ENCODE data around the gene ZNF326.

DNA sequence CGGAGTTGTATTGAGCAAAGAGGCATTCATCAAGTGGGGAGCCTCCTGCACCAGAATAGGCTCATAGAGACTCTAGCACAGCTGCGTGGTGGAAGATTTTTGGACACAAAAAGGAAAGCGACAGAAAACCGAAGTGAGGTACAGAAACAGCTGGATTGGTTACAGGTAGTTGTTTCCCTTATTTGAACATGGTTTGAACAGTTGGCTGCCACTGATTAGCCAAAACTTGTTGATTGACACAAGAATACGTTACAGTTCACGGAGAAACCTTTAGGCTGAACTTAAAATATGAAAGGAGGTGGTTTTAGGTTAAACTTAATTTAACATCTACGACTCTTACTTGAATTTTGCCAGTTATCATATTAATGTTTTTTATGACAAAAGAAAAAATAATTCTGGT lies 89.1 kb downstream of the ZNF326 start:
- no peak for TF ChIP-seq POLR2AphosphoS5 (IDR thresholded peaks at IDR 0.05)
- TF ChIP-seq, protein P1, sequence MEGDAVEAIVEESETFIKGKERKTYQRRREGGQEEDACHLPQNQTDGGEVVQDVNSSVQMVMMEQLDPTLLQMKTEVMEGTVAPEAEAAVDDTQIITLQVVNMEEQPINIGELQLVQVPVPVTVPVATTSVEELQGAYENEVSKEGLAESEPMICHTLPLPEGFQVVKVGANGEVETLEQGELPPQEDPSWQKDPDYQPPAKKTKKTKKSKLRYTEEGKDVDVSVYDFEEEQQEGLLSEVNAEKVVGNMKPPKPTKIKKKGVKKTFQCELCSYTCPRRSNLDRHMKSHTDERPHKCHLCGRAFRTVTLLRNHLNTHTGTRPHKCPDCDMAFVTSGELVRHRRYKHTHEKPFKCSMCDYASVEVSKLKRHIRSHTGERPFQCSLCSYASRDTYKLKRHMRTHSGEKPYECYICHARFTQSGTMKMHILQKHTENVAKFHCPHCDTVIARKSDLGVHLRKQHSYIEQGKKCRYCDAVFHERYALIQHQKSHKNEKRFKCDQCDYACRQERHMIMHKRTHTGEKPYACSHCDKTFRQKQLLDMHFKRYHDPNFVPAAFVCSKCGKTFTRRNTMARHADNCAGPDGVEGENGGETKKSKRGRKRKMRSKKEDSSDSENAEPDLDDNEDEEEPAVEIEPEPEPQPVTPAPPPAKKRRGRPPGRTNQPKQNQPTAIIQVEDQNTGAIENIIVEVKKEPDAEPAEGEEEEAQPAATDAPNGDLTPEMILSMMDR (IDR thresholded peaks at IDR 0.05): no peak
